Ovary (tissue), 3 donors: Measurements from ENCODE around the gene GPSM1.

ENCODE experiments used
- CTCF ChIP-seq, 3 donors: fragments of 450-650 bp in 2 of 3; fragments of 200-600 bp in 1 of 3; IDR thresholded peaks; one replicate each; pipeline versions ENCODE4 v1.5.1 to v1.8.0; 2016 to 2022; ENCODE audit warnings: antibody characterized with exemption in 3 of 3, mild to moderate bottlenecking in 1 of 3
- POLR2A ChIP-seq: fragments of 450-650 bp; IDR thresholded peaks from one replicate; pipeline ENCODE4 v1.6.1; 2017; ENCODE audit warnings: antibody characterized with exemption, mild to moderate bottlenecking, moderate library complexity
- donor health status: DM: no; HTN: no; CAD: no.

- TF ChIP-seq POLR2A = no peak
- no peak for TF ChIP-seq CTCF (IDR thresholded peaks at IDR 0.05)
Observed at GRCh38 chr9:136370687-136371532, 43.6 kb downstream of the GPSM1 start.
